Glomerular endothelial cell (primary cell): ENCODE results near the gene LRP1B. TPM values are rescaled to one million over a fixed set of nuclear protein-coding genes. Genes with fewer than 3 reads are reported as not detected.

Source experiments
- DNase-seq: peaks from one replicate; pipeline ENCODE4 v3.0.0-alpha.2; 2011; ENCODE audit warnings: low read depth, low spot score; ENCODE audit errors: extremely low read depth
- total RNA-seq: library from RNA; depleted of rRNA; stranded (reverse); fragments of >200 nt; gene quantifications from 2 replicates; pipeline ENCODE4 v1.2.3, GENCODE V29; 2015

Gene LRP1B
- total RNA-seq, 1 donor from 2014 or later: not detected

DNA sequence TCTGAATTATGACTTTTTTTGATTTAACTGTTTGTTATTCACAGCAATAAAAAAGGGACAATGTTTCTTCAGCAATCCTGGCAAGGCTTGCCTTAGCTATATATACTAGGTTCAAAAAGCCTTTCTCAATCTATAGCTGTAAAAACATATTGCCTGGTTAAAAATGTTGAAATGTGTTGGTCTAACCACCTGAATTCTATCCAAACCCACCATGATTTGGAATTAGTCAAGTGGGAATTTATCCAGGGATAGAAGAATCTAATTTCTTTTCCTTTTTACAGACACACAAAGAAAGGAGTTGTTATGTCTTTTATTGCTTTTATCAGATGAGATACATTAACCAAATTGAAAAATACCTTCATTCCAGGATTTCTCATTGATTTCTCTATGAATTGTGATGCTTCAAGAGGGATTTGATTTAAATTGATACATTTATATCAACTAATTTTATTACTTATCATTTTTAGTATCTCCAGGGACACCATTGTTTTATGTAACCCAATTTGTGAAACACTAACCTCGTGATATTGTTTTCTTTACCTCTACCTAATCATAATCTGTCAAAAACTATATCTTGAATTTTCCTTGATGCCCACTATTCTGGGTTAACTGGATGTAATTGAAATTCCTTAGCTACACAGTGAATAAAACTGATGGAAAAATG is 88.1 kb downstream of the LRP1B start:
- no peak for DNase-seq

DNA sequence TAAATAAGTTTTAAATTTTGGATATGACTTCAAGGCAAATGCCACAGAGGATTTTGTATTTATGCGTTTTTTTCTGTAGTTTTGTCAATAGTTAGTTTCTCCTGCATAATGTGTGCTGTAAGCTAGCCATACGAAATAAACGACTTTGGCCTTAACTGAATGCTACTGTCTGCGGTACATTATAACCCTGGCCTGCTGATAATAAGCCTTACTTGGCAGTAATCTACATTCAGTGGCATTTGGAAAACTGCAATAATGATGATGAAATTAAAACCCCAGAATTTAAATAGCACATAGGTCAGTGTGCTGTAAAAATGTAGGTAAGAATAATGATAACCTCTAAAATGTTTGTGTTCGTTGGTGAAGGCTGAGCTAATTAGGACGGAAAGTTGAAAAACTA is 88.8 kb downstream of the LRP1B start:
- no peak for DNase-seq

- no peak for DNase-seq
These were observed 89.7 kb downstream of the LRP1B start for GRCh38 chr2:142041105-142041504.

- no peak for DNase-seq
These were observed 90.3 kb downstream of the LRP1B start for GRCh38 chr2:142040556-142040955.

DNA sequence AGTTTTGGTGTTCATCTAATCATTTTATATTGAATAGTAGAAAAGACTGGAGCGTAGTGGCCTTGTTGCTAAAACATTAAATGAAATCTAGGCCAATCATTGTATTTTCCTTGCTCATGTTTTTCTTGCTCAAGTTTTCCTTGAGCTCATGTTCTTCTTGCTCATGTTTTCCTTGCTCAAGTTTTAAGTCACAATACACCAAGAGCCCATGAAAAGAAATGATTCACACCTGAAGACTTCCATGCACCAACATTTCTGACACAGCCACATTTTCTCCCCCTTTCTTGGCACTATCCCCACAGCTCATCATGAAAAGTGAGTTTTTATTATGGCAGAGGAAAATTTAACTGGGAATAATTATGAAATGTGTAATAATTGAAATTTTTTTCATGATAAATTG is 92.0 kb downstream of the LRP1B start:
- no peak for DNase-seq

DNA sequence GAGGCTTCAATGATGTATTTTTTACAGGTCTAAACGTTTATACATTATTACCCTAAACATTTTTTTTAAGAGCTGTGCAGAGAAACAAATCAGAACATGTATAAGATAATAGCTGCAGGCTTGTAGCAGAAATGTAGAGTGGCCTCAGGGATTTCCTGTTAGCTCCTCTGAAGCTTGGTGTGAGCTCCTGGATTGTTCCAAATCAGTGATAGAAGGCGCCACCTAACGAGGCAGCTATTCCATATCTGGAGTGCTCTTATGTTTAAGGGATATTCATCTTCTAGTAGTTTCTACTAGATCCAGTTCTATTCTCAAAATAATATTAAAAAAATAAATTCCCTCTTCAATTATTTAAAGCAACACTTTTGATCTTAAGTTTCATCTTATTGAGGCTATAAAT is 93.1 kb downstream of the LRP1B start:
- DNase-seq: no peak

- DNase-seq: no peak
These were observed 93.8 kb downstream of the LRP1B start for GRCh38 chr2:142037066-142037465.

GRCh38 chr2:142033393-142033792 is 97.4 kb downstream of the LRP1B start:
- no peak for DNase-seq

GRCh38 chr2:142031656-142032055 is 99.2 kb downstream of the LRP1B start:
- DNase-seq: no peak

- no peak for DNase-seq
These were observed 100.1 kb downstream of the LRP1B start for GRCh38 chr2:142030735-142031134.

GRCh38 chr2:142029974-142030373 is 100.8 kb downstream of the LRP1B start:
- DNase-seq: no peak

DNA sequence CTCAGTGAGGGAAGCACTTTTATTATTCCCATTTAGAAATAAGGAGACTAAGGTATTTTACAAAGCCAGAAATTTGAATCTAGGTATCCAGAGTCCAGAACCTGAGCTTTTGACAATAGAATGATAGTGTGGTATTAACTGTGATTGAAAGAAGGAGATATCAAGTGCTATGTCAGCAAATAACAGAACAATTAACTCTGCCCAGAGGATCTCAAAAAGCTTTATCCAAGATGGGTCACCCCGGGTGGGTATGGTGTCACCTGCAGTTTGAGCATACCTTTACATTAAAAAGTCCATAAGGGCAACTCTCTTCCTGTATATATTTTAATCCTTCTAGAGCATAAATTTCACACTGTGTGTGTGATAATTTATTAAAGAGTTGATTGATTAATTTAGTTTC is 105.4 kb downstream of the LRP1B start:
- no peak for DNase-seq

DNA sequence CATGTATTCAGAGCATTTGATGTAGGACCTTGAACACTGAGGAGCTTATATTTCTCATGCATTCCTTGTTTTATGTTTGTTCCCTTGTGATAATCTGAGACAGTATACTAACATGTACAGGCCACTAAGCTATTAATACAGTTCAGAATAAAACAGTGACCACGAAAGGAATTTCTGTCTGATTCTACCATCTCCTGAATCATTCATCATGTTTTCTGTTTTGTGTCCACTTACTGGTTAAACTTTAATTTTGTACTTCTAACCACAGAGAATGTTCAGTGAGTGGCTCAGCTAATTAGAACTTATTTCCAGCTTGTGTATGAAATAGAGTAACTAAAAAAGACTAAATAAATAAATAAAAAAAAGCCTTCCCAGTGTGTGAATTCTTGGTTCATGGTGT is 110.4 kb downstream of the LRP1B start:
- DNase-seq: no peak

DNA sequence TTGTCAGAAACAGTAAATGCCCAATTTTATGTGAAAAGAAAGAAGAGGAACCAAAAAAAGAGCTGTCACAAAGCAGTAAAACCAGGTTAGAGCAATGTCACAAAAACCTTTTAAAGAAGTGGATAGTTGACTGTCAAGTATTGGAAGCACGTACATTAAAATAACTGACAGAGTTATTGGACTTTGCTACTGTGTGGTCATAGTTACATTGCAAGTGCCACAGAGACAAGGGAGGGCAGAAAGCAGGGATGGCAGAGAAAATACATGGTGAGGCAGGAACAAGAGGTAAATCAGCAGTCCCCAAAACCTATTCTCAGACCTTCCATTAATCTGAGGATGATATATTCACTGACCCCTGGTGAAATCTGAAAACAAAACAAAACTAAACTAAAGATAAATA is 116.3 kb downstream of the LRP1B start:
- no peak for DNase-seq

DNA sequence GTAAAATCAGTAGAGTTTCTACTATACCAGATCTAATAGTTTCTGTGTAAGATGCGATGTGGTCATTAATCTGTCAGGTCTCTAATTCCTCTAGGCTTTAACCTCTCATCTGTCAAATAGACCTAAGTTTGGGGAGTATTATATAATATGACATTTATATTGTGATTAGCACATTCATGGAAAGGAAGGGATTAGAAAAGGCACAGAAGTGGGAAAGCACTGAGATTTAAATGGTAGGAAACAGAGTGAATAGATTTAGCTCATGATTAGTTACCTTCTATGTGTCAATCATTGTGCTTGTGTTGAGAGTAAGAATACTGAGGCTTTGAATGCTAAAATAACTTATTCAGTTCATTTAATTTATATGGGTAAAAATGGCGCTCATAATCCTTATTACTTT is 118.0 kb downstream of the LRP1B start:
- no peak for DNase-seq

DNA sequence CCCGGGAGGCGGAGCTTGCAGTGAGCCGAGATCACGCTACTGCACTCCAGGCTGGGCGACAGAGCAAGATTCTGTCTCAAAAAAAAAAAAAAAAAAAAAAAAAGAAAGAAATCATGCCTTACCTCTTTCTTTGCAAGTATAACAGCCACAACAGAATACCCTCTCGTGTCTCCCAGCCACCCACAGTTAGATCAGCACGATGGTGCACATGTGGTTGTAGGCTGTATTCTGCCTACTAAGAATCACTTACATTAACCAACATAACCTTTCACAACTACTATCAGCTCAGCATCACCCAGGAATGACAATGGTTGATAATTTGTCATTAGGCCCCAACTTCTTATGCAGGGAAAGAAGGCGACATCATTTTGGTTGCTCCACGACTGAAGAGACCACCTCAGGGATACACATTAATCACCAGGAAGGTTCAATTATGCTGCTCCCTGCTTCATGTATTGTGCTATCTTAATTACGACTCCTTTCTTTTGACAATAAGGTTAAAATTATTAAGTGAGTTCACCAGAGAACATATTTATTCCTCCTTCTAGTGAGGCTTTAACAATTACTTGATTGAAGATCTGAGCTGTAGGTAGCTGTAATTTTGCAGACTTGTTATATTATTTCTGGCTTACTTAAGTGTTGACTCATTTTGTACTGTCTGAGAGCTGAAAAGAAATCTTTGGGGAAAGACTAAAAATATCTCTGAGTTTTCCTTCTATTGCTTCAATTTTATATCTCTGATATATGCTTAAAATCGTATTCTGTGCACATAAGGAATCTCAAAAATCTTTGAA is 120.1 kb downstream of the LRP1B start:
- DNase-seq: no peak

DNA sequence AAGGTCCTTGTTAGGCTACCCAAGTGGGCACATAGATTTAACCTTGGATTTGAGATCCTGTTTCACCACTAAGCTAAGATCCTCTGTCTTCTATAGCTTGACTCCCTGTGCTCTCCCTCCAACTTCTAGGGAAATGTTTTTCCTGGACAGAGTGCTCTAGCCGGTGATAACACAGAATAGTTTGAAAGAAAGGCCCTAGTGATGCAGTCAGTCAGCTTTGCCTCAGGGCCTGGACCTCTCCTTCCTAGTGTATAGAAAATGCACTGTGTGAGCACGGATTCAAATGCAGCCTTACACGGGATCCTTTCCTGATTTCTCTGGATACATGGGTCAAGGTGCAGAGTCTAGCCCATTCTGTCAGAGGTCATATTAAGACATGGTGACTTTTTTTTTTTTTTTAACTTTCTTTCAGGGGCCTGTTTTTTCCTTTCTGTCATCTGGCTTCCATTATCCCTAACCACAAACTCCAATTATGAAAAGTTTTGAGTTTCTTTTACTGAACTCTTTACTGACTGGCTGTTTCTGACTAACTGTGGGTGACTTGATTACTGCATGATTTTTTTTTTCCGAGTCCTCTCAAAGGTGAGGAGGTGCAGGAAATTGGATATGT is 122.6 kb downstream of the LRP1B start:
- DNase-seq: no peak

GRCh38 chr2:141994066-141994465 is 136.8 kb downstream of the LRP1B start:
- DNase-seq: no peak

DNA sequence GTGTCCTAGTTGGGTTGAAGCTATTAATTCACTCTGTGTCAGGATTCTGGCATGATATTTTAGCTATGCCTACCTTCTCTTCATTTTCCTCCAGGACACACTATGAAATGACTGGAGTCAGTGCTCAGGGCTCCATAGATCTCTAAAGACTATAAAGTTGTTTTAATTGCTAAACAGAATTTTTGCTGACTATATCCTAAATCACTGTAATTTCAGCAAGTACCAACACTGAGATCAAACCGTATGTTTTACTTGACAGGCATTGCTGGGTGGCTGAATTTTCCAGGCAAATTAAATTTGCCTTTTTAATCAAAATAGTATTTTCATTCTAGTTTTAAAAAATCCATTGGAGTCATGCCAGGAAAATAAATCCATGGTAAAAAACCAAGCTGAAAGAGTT is 138.1 kb downstream of the LRP1B start:
- no peak for DNase-seq

DNA sequence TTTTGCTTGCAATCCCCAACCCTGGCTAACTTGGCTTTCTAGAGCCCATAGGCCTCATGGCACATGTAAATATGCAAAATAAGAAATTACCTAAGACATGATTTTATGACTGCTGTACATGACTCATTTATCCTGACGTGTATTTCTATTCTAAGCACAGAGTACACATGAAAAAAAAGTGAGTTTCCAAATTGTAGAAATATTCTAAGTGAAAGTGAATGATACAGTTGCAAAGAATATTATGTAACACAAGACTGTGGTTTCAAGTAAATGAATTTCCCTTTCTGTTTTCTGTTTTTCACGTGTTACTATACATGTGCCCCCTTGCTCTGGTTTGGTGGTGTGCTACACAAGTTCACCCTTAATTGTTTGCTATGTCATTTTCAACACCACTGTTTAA is 162.4 kb downstream of the LRP1B start:
- no peak for DNase-seq

- no peak for DNase-seq
These were observed 162.8 kb downstream of the LRP1B start for GRCh38 chr2:141967980-141968379.

- no peak for DNase-seq
These were observed 163.3 kb downstream of the LRP1B start for GRCh38 chr2:141967503-141967902.
